ENCODE results near the gene GID8.

DNA sequence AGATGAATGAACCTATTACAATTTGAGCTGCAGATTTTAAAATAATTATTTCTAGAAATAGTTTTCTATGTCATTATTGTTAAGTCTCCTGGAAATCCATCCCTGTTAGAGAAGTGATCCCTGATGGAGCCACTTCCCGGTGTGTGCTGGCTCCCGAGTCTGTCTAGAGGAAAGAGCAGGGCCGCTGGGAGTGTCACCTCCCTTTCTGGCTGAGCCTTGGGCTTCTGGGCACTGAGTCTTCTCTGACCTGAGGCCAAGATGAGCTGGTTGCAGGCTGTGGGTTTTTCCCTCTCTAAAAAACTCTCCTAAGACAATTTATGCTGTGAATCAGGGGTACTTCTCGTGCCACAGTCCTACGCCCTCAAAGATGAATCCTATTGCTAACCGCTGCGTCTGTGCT lies 47.5 kb upstream of the GID8 start:
- TF ChIP-seq, protein P1, sequence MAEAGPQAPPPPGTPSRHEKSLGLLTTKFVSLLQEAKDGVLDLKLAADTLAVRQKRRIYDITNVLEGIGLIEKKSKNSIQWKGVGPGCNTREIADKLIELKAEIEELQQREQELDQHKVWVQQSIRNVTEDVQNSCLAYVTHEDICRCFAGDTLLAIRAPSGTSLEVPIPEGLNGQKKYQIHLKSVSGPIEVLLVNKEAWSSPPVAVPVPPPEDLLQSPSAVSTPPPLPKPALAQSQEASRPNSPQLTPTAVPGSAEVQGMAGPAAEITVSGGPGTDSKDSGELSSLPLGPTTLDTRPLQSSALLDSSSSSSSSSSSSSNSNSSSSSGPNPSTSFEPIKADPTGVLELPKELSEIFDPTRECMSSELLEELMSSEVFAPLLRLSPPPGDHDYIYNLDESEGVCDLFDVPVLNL (CRISPR knock-in tag; IDR thresholded peaks at IDR 0.05; ENCODE audit: low read depth), result no peak
- no peak for TF ChIP-seq MCM2 (IDR thresholded peaks at IDR 0.05; ENCODE audit: low read depth)
- TF ChIP-seq, protein P2, sequence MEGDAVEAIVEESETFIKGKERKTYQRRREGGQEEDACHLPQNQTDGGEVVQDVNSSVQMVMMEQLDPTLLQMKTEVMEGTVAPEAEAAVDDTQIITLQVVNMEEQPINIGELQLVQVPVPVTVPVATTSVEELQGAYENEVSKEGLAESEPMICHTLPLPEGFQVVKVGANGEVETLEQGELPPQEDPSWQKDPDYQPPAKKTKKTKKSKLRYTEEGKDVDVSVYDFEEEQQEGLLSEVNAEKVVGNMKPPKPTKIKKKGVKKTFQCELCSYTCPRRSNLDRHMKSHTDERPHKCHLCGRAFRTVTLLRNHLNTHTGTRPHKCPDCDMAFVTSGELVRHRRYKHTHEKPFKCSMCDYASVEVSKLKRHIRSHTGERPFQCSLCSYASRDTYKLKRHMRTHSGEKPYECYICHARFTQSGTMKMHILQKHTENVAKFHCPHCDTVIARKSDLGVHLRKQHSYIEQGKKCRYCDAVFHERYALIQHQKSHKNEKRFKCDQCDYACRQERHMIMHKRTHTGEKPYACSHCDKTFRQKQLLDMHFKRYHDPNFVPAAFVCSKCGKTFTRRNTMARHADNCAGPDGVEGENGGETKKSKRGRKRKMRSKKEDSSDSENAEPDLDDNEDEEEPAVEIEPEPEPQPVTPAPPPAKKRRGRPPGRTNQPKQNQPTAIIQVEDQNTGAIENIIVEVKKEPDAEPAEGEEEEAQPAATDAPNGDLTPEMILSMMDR (IDR thresholded peaks at IDR 0.05 in 2 of 3, conservative IDR thresholded peaks at IDR 0.05 in 1 of 3; ENCODE audit: insufficient read depth in 2 of 3, low read depth in 1 of 3, low read length in 3 of 3), result no peak
- TF ChIP-seq, protein P3, sequence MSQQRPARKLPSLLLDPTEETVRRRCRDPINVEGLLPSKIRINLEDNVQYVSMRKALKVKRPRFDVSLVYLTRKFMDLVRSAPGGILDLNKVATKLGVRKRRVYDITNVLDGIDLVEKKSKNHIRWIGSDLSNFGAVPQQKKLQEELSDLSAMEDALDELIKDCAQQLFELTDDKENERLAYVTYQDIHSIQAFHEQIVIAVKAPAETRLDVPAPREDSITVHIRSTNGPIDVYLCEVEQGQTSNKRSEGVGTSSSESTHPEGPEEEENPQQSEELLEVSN (IDR thresholded peaks at IDR 0.05; ENCODE audit: borderline replicate concordance in 1 of 2, extremely low read depth in 1 of 2, insufficient read depth in 1 of 2, insufficient read length in 1 of 2, low read depth in 1 of 2, low read length in 1 of 2, poor library complexity in 1 of 2, severe bottlenecking in 1 of 2), result no peak
- TF ChIP-seq POLR2AphosphoS5 (IDR thresholded peaks at IDR 0.05; ENCODE audit: control insufficient read depth, insufficient read depth, low read depth, low read length), result no peak
- TF ChIP-seq, protein P4, sequence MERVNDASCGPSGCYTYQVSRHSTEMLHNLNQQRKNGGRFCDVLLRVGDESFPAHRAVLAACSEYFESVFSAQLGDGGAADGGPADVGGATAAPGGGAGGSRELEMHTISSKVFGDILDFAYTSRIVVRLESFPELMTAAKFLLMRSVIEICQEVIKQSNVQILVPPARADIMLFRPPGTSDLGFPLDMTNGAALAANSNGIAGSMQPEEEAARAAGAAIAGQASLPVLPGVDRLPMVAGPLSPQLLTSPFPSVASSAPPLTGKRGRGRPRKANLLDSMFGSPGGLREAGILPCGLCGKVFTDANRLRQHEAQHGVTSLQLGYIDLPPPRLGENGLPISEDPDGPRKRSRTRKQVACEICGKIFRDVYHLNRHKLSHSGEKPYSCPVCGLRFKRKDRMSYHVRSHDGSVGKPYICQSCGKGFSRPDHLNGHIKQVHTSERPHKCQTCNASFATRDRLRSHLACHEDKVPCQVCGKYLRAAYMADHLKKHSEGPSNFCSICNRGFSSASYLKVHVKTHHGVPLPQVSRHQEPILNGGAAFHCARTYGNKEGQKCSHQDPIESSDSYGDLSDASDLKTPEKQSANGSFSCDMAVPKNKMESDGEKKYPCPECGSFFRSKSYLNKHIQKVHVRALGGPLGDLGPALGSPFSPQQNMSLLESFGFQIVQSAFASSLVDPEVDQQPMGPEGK (CRISPR knock-in tag; IDR thresholded peaks at IDR 0.05; ENCODE audit: borderline replicate concordance), result no peak
- TF ChIP-seq, protein P5, sequence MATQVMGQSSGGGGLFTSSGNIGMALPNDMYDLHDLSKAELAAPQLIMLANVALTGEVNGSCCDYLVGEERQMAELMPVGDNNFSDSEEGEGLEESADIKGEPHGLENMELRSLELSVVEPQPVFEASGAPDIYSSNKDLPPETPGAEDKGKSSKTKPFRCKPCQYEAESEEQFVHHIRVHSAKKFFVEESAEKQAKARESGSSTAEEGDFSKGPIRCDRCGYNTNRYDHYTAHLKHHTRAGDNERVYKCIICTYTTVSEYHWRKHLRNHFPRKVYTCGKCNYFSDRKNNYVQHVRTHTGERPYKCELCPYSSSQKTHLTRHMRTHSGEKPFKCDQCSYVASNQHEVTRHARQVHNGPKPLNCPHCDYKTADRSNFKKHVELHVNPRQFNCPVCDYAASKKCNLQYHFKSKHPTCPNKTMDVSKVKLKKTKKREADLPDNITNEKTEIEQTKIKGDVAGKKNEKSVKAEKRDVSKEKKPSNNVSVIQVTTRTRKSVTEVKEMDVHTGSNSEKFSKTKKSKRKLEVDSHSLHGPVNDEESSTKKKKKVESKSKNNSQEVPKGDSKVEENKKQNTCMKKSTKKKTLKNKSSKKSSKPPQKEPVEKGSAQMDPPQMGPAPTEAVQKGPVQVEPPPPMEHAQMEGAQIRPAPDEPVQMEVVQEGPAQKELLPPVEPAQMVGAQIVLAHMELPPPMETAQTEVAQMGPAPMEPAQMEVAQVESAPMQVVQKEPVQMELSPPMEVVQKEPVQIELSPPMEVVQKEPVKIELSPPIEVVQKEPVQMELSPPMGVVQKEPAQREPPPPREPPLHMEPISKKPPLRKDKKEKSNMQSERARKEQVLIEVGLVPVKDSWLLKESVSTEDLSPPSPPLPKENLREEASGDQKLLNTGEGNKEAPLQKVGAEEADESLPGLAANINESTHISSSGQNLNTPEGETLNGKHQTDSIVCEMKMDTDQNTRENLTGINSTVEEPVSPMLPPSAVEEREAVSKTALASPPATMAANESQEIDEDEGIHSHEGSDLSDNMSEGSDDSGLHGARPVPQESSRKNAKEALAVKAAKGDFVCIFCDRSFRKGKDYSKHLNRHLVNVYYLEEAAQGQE (IDR thresholded peaks at IDR 0.05; ENCODE audit: borderline replicate concordance), result no peak
- TF ChIP-seq, protein P5 (CRISPR knock-in tag; IDR thresholded peaks at IDR 0.05; ENCODE audit: low read depth), result no peak
- TF ChIP-seq FOSL1 (tag; conservative IDR thresholded peaks at IDR 0.05), result no peak
- no peak for TF ChIP-seq RNF2 (IDR thresholded peaks at IDR 0.05)
- TF ChIP-seq SAFB2 (IDR thresholded peaks at IDR 0.05; ENCODE audit: borderline replicate concordance, low read depth, low read length, severe bottlenecking), result no peak
- TF ChIP-seq TAF1 (IDR thresholded peaks at IDR 0.05; ENCODE audit: control insufficient read depth, extremely low read depth, insufficient read depth, low read length, severe bottlenecking), result no peak
